Common myeloid progenitor, CD34-positive (primary cell): Measurements from ENCODE around the gene EIF5AL1.
"Not testable (repeated sequence)": the region's sequence is repeated elsewhere in the genome, so short reads cannot be mapped to it uniquely, and the experiment has no call there.

Source experiments
- CTCF ChIA-PET: fragments of 350-600 bp; sonication (Branson Sonifier 250); formaldehyde crosslinking; loops from one replicate; lab custom pipeline; 2021; ENCODE audit warnings: antibody characterized with exemption; lab: Charles Lee
- POLR2A ChIA-PET: fragments of 350-600 bp; sonication (Branson Sonifier 250); formaldehyde crosslinking; loops from one replicate; lab custom pipeline; 2021; ENCODE audit warnings: antibody characterized with exemption; lab: Charles Lee
- DNase-seq, 3 donors: peaks; one replicate each; pipeline versions ENCODE4 v3.0.0 to v3.0.0-alpha.2; 2013
- H3K27ac ChIP-seq, 2 experiments: 1 replicate in 1 of 2; 2 replicates in 1 of 2; pipeline ENCODE4 v1.7.0; 2013; ENCODE audit warnings: inconsistent platforms in 2 of 2, low read length in 2 of 2, mild to moderate bottlenecking in 2 of 2, low read depth in 1 of 2, moderate library complexity in 1 of 2; ENCODE audit not compliant: severe bottlenecking in 2 of 2, insufficient read depth in 1 of 2, poor library complexity in 1 of 2
- H3K27me3 ChIP-seq, 5 experiments: replicated peaks in 2 of 5; 1 replicate in 3 of 5; 2 replicates in 2 of 5; pipeline versions ENCODE4 v1.6.1 to v1.7.0; 2013; ENCODE audit warnings: low read length in 4 of 5, mild to moderate bottlenecking in 2 of 5, moderate library complexity in 2 of 5, inconsistent platforms in 1 of 5; ENCODE audit not compliant: insufficient read depth in 5 of 5, control insufficient read depth in 4 of 5
- H3K36me3 ChIP-seq, 4 experiments: 1 replicate in 2 of 4; 2 replicates in 2 of 4; pipeline versions ENCODE4 v1.6.1 to v1.7.0; 2013; ENCODE audit warnings: low read length in 3 of 4, control low read depth in 1 of 4, mild to moderate bottlenecking in 1 of 4; ENCODE audit not compliant: control insufficient read depth in 4 of 4, insufficient read depth in 4 of 4
- H3K4me1 ChIP-seq, 4 experiments: 1 replicate in 3 of 4; 2 replicates in 1 of 4; pipeline versions ENCODE4 v1.6.1 to v1.7.1; 2013; ENCODE audit warnings: low read length in 3 of 4, mild to moderate bottlenecking in 3 of 4, control low read depth in 1 of 4, inconsistent platforms in 1 of 4, moderate library complexity in 1 of 4; ENCODE audit not compliant: control insufficient read depth in 4 of 4, insufficient read depth in 4 of 4; ENCODE audit errors: control extremely low read depth in 1 of 4
- H3K4me3 ChIP-seq, 7 experiments: 1 replicate in 4 of 7; 2 replicates in 3 of 7; pipeline versions ENCODE4 v1.5.1 to v1.7.0; 2013; ENCODE audit warnings: mild to moderate bottlenecking in 7 of 7, low read length in 6 of 7, moderate library complexity in 6 of 7, inconsistent platforms in 2 of 7, low read depth in 2 of 7, control low read depth in 1 of 7; ENCODE audit not compliant: insufficient read depth in 4 of 7, control insufficient read depth in 1 of 7; ENCODE audit errors: extremely low read depth in 1 of 7
- H3K9me3 ChIP-seq, 5 experiments: 1 replicate in 4 of 5; 2 replicates in 1 of 5; pipeline versions ENCODE4 v1.6.1 to v1.7.1; 2013; ENCODE audit warnings: low read length in 4 of 5, mild to moderate bottlenecking in 2 of 5, inconsistent platforms in 1 of 5, low read depth in 1 of 5, moderate library complexity in 1 of 5; ENCODE audit not compliant: control insufficient read depth in 4 of 5, insufficient read depth in 2 of 5; ENCODE audit errors: control extremely low read depth in 1 of 5
- WGBS: methylation state at CpG from one replicate; pipeline ENCODE4 v1.1.5; 2013; ENCODE audit not compliant: insufficient coverage; 5-methylcytosine and 5-hydroxymethylcytosine counted together

Gene EIF5AL1

DNA sequence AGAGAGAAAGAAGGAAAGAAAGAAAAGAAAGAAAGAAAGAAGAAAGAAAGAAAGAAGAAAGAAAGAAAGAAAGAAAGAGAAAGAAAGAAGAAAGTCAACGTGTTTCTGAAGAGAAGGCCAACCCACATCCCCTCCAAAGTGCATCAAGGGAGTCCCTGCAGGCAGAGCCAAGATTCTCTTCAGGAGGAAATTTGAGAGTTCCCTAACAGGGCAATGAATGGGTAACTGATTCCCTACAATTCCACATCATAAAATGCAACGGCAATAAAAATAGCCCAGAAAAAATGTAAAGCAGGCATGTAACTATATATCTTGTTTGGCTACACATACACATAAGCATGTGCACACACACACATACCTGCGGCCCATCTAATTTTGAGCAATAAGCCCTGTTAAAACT, 32.1 kb downstream of the EIF5AL1 start:
- DNase-seq, H3K36me3 ChIP-seq, H3K27ac ChIP-seq, H3K4me1 ChIP-seq, H3K4me3 ChIP-seq, CTCF ChIA-PET, H3K27me3 ChIP-seq, H3K9me3 ChIP-seq, POLR2A ChIA-PET: not testable (repeated sequence)
- no CpG with 5 or more reads among the region's 3 CpGs for WGBS

DNA sequence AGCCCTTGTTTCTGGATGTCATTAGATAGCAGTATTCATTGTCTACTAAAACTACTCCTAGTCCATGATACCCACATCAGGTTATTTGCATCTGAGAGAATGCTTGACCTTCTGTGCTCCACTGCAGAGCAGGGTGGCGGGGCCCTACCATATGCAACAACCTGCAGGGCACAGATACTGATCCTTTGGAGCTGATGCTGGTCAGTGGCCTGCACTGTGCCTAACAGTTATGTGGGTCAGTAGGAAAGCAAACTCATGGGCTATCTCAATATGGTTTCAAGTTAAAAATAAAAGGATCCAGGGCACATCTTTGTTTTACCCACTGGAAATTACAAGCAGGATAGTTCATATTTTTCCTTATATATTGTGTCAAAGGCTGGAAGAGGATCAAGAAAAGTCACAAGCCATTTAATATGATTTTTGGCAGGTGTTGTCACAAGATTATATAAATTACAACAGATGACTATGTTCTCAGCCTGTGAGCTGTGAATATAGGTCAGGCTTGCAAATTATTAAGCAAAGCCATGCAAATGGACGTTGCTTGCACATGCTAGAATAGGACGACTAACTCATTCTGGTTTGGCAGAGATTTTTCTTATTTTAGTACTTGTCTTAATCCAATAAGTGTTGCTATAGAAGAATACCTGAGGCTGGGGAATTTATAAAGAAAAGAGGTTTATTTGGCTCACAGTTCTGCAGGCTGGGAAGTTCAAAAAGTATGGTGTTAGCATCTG, 32.8 kb downstream of the EIF5AL1 start:
- WGBS, result 100% methylated on average over 3 of the region's 3 CpGs
- DNase-seq, H3K27ac ChIP-seq, POLR2A ChIA-PET, H3K36me3 ChIP-seq, CTCF ChIA-PET, H3K4me1 ChIP-seq, H3K9me3 ChIP-seq, H3K27me3 ChIP-seq, H3K4me3 ChIP-seq: not testable (repeated sequence)

DNA sequence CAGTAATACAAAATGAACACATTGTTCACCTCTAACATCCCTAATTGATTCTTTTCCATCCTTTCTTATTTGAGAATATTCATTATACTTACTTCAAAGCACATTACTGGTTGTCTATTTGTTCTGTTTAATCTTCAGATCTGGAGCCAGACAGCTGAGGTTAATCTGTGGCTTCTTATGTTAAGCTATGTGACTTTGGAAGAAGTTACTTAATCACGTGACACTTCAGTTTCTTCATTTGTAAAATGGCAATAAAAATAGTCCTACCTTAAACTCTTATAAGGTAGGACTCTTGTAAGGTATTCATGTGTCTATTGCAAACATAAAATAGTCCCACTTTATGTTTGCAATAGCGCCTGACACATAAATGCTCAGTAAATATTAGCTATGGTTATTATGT, 34.8 kb downstream of the EIF5AL1 start:
- H3K27ac ChIP-seq, H3K4me3 ChIP-seq, H3K36me3 ChIP-seq, H3K27me3 ChIP-seq, POLR2A ChIA-PET, CTCF ChIA-PET, H3K4me1 ChIP-seq, DNase-seq, H3K9me3 ChIP-seq: not testable (repeated sequence)
- WGBS, result no CpG with 5 or more reads among the region's 2 CpGs

DNA sequence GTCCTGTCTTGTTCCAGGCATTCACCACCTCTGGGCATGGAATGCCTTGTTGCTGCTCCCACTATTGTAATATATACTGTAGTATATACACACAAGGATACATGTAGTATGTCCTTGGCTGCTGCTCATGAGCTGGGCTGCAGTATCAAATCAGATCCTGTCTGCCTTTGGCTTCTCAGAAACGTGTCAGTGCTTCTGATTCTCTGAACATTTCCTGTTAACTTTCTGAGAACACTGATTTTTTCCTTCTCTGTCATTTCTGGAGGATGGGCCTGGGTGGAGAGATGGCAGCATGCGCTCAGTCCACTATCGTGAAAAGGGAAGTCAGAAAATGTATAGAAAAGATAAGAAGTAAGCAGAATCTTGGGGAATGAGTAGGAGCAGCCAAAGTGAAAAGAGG, 35.6 kb downstream of the EIF5AL1 start:
- H3K27me3 ChIP-seq, result peaks cover 0 to 3% (median 0%) of the 10 kb centered on the region in 5 experiments
- no peaks in the 10 kb centered on the region for H3K36me3 ChIP-seq
- H3K4me1 ChIP-seq, result no peaks in the 10 kb centered on the region
- DNase-seq, result peak in 2 of 3 donors; percentile 10 to 21
- CTCF ChIA-PET, result no interaction called here
- no peak overlapping the region for H3K27ac ChIP-seq
- 2% methylated on average over 3 of the region's 3 CpGs for WGBS
- POLR2A ChIA-PET, result no interaction called here
- peaks cover 0 to 5% (median 0%) of the 10 kb centered on the region in 5 experiments for H3K9me3 ChIP-seq
- no peak overlapping the region for H3K4me3 ChIP-seq

DNA sequence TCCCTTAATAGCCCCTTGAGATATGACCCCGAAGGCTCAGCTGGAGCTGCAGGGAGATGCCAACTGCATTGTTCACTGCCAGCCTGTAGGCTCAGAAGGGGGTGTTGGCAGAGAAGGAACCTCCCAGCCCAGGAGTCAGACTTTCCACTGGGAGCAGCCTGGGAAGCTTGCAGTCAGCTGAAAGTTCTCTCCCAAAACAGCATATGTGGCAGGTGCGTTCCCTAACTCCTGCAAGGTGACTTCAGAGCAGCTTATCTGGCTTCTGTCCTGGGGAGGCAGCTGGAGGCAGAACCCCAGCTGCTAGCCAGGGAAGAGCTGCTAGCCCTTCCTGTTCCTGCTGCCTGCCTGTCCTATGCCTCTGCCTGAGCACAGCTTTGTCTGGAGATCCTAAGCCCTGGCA, 39.8 kb downstream of the EIF5AL1 start:
- WGBS, result 100% methylated on average over 1 of the region's 2 CpGs
- no peak overlapping the region for H3K27ac ChIP-seq
- CTCF ChIA-PET, result interaction anchor here (2.6 kb wide), 1 partner anchor 11 kb away, joined by 14 read pairs; no protein-coding TSS in a partner anchor

DNA sequence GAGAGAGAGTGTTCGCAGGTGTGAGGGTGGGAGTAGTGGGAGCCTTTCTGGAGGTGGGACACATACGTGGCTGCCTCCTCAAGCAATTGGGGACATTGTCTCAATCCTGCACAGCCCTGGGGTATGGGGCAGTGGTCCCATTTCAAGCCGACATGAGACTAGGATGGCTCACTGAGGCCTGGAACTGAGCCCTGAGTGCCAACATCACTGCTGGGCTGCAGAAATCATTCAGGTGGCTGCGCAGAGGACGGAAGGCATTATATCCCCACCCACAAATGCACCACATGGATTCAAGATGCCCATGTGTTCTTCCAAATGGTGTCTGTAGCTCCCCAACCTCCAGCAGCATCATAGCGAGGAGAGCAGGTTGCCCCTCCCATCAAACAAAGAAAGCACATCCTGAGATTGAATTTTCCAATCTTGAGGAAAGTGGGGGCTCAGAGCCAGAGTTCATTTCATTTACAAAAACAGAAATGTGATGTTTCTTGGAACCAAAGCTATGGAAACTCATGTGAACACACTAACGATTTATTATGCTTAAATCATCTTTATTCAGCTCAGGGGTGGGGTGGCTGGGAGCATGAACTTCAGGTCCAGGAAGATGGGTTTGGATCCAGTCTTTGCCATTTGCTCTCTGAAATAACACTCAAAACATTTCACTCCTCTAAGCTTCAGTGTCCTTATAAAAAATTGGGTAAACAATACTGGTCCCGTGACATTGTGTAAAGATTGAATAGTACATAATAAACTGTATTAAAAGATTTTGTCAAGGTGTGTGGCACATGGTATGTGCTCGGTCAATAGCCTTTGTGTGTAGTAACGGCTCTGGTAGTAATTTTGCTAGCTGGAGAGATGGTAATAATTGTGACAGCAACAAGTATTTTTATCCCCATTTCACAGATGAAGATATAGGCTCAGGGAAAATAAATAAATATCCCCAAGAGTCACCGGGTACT, 43.3 kb downstream of the EIF5AL1 start:
- no peak overlapping the region for H3K4me3 ChIP-seq
- no peaks in the 10 kb centered on the region for H3K4me1 ChIP-seq
- WGBS, result 93% methylated on average over 6 of the region's 11 CpGs
- DNase-seq, result no peak
- no peaks in the 10 kb centered on the region for H3K36me3 ChIP-seq
- H3K27ac ChIP-seq, result no peak overlapping the region
- POLR2A ChIA-PET, result no interaction called here
- CTCF ChIA-PET, result no interaction called here
- H3K9me3 ChIP-seq, result no peaks in the 10 kb centered on the region
- peaks cover 0 to 6% (median 0%) of the 10 kb centered on the region in 5 experiments for H3K27me3 ChIP-seq

More for the DNA sequence above, 39.8 kb downstream of the EIF5AL1 start:
- Histone ChIP-seq H3K36me3 (no peaks in the 10 kb centered on the region), H3K27me3 (peaks cover 0 to 3% (median 0%) of the 10 kb centered on the region in 5 experiments), H3K9me3 (no peaks in the 10 kb centered on the region), H3K4me3 (no peak overlapping the region), H3K4me1 (no peaks in the 10 kb centered on the region)
- POLR2A ChIA-PET, result interaction anchor here (0.7 kb wide), 1 partner anchor 11 kb away, joined by 3 read pairs; no protein-coding TSS in a partner anchor
- no peak for DNase-seq

DNA sequence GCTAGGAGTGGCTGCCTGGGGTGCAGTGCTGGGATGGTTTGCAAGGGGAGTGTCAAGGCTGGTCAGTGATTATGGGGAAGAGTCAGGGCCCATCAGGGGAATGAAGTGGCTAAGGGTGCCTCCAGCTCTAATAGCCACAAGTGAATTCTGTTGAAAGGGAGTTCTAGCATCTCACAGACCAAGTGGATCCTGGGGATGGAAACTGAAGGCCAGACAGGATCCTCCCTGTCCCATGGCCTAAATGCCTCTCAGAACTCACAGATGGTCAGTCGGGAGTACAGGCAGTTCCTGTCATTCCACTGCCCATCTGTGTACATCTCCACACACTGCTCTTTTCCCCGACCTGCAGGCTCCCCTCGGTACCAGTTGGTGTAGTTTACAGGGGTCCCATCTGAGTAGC, 44.6 kb downstream of the EIF5AL1 start:
- DNase-seq, H3K36me3 ChIP-seq, H3K27ac ChIP-seq, H3K27me3 ChIP-seq, CTCF ChIA-PET, POLR2A ChIA-PET, H3K4me3 ChIP-seq, H3K9me3 ChIP-seq, H3K4me1 ChIP-seq: not testable (repeated sequence)
- no CpG with 5 or more reads among the region's 3 CpGs for WGBS
